ENCODE data around the gene CIROP. TPM values are rescaled to one million over a fixed set of nuclear protein-coding genes. Genes with fewer than 3 reads are reported as not detected.

The CIROP gene
- total and polyA plus RNA-seq, 2 donors from 2014 or later, result not detected

DNA sequence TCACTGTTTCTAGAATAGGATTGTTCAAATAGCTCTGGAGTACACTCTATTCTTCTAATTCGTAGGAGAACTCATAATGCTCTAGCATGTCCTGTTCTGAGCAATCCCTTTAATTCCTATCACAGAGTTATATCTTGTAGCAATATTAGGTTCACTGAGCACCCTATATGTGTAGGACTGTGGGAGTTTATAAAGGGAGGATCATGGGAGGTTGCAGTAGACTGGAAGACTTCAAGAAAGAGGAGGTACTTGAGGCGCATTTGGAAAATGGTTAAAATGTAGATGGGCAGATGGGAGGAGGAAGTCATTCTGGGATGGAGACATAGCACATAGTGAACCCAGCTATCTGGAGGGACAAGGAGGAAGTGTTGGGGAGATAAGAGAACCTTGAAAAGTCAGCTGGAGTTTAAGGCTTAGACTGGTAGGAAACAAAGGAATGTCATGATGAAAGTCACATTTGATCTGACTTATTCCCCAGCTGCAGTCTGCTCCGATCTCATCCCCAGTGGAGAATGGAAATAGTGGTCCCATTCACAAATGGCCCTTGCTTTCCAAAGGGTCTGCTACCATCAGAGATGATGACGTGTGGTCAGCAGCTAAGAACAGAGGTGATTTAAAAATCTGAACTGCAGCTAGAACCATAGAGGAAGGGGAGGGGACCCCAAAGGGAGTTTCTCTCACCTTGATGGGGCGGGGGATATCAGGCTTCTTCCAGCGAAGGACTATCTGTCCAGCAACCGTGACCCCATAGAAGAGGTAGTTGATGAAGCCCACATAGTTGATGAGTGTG is 24.4 kb upstream of the CIROP start:
- H3K4me1 ChIP-seq (ENCODE audit: control insufficient read depth in 2 of 3, insufficient read depth in 2 of 3, low read depth in 1 of 3, low read length in 3 of 3), result peaks cover 0 to 3% (median 0%) of the 10 kb centered on the region in 3 donors
- peaks cover 0 to 26% (median 23%) of the 10 kb centered on the region in 3 donors for H3K36me3 ChIP-seq (ENCODE audit: control insufficient read depth in 2 of 3, insufficient read depth in 3 of 3, low read length in 3 of 3)
- H3K27me3 ChIP-seq (ENCODE audit: control insufficient read depth, insufficient read depth, low read length), result no peaks in the 10 kb centered on the region
- H3K9ac ChIP-seq (ENCODE audit: low read length in 3 of 3), result peak overlapping the region in 1 of 3 donors; percentile 17
- no peaks in the 10 kb centered on the region for H3K9me3 ChIP-seq (ENCODE audit: control insufficient read depth in 2 of 3, insufficient read depth in 1 of 3, low read length in 3 of 3)
- FAIRE-seq, result no peak
- intact Hi-C loops (cut with DNase I), result no loop called here
- DNase-seq, result no peak
- H3K27ac ChIP-seq (ENCODE audit: low read depth in 2 of 2, low read length in 2 of 2), result no peak overlapping the region
- no peak overlapping the region for H3K4me3 ChIP-seq (ENCODE audit: low read length in 3 of 3)
- TF ChIP-seq, protein P1, sequence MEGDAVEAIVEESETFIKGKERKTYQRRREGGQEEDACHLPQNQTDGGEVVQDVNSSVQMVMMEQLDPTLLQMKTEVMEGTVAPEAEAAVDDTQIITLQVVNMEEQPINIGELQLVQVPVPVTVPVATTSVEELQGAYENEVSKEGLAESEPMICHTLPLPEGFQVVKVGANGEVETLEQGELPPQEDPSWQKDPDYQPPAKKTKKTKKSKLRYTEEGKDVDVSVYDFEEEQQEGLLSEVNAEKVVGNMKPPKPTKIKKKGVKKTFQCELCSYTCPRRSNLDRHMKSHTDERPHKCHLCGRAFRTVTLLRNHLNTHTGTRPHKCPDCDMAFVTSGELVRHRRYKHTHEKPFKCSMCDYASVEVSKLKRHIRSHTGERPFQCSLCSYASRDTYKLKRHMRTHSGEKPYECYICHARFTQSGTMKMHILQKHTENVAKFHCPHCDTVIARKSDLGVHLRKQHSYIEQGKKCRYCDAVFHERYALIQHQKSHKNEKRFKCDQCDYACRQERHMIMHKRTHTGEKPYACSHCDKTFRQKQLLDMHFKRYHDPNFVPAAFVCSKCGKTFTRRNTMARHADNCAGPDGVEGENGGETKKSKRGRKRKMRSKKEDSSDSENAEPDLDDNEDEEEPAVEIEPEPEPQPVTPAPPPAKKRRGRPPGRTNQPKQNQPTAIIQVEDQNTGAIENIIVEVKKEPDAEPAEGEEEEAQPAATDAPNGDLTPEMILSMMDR (IDR thresholded peaks at IDR 0.05; ENCODE audit: borderline replicate concordance, extremely low read depth, insufficient read depth), result no peak

DNA sequence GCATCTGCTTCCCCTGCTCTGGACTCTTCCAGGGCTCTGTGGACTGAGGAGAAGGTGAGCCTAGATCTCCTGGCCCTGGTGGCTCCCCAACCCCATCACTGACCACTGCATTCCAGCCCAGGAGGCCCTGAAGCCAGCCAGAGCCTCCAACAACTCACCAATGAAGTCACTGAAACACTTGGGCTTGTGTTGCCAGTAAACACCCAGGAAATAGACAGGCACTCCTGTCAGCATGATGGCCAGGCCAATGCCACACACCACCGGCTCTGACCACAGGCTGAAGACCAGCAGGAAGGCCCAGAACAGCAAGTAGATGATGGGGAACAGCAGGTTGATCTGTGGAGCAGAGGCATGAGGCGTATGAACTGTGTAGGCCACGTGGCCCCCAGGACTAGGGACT is 23.1 kb upstream of the CIROP start:
- no peak overlapping the region for H3K4me3 ChIP-seq (ENCODE audit: low read length in 3 of 3)
- FAIRE-seq (no peak), DNase-seq (no peak)
- H3K9ac ChIP-seq (ENCODE audit: low read length in 3 of 3), result no peak overlapping the region
- no peaks in the 10 kb centered on the region for H3K9me3 ChIP-seq (ENCODE audit: control insufficient read depth in 2 of 3, insufficient read depth in 1 of 3, low read length in 3 of 3)
- H3K27me3 ChIP-seq (ENCODE audit: control insufficient read depth, insufficient read depth, low read length), result no peaks in the 10 kb centered on the region
- TF ChIP-seq, protein P1 (IDR thresholded peaks at IDR 0.05; ENCODE audit: borderline replicate concordance, extremely low read depth, insufficient read depth), result no peak
- intact Hi-C loops (cut with DNase I), result no loop called here
- no peak overlapping the region for H3K27ac ChIP-seq (ENCODE audit: low read depth in 2 of 2, low read length in 2 of 2)
- peaks cover 0 to 3% (median 0%) of the 10 kb centered on the region in 3 donors for H3K4me1 ChIP-seq (ENCODE audit: control insufficient read depth in 2 of 3, insufficient read depth in 2 of 3, low read depth in 1 of 3, low read length in 3 of 3)
- peaks cover 0 to 26% (median 23%) of the 10 kb centered on the region in 3 donors for H3K36me3 ChIP-seq (ENCODE audit: control insufficient read depth in 2 of 3, insufficient read depth in 3 of 3, low read length in 3 of 3)

DNA sequence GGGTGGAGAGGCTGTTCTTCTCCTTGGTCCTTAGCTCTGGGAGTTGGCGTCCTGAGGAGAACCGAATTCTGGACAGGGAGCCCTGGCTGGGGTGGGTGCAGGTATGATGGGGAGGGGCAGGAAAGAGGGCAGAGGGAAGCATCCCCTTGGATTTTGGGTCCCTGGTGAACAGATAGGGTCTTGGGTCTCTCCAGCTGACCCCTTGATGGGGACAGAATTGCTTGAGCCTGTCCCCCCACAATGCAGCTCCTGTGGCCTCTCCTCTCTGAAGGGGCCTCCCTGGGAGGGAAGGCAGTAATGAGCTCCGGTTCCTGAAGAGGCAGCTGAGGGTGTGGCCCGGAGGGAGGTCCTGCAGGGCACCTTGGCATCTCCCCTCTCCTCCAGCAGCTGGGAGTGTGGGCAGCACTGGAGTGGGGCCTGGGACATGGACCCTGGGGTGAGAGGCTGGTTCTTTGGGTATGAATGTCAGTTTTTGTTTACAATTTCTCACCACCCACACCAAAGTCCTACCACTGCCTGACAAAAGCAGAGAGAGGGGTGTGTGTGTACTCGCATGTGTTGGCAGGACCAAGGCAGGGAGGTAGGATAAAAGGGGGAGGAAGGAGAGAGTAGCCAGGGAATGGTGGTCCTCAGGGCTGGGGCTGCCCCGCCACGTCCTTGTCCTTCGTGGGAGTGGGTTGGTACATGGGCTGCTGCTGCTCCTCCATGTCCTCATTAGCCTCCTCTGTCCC is 21.9 kb upstream of the CIROP start:
- intact Hi-C loops (cut with DNase I), result no loop called here
- peaks cover 0 to 5% (median 2%) of the 10 kb centered on the region in 3 donors for H3K4me1 ChIP-seq (ENCODE audit: control insufficient read depth in 2 of 3, insufficient read depth in 2 of 3, low read depth in 1 of 3, low read length in 3 of 3)
- no peaks in the 10 kb centered on the region for H3K27me3 ChIP-seq (ENCODE audit: control insufficient read depth, insufficient read depth, low read length)
- no peak overlapping the region for H3K27ac ChIP-seq (ENCODE audit: low read depth in 2 of 2, low read length in 2 of 2)
- peaks cover 0 to 23% (median 23%) of the 10 kb centered on the region in 3 donors for H3K36me3 ChIP-seq (ENCODE audit: control insufficient read depth in 2 of 3, insufficient read depth in 3 of 3, low read length in 3 of 3)
- no peaks in the 10 kb centered on the region for H3K9me3 ChIP-seq (ENCODE audit: control insufficient read depth in 2 of 3, insufficient read depth in 1 of 3, low read length in 3 of 3)
- H3K9ac ChIP-seq (ENCODE audit: low read length in 3 of 3), result no peak overlapping the region
- DNase-seq (no peak), FAIRE-seq (no peak)
- TF ChIP-seq, protein P1 (IDR thresholded peaks at IDR 0.05; ENCODE audit: borderline replicate concordance, extremely low read depth, insufficient read depth), result no peak
- H3K4me3 ChIP-seq (ENCODE audit: low read length in 3 of 3), result no peak overlapping the region
